ENCODE measurements around the gene SH3GLB2.
"Not testable (repeated sequence)": the region's sequence is repeated elsewhere in the genome, so short reads cannot be mapped to it uniquely, and the experiment has no call there.

Gene SH3GLB2

GRCh38 chr9:128987805-128988204 lies 40.3 kb downstream of the SH3GLB2 start:
- no peak for DNase-seq

GRCh38 chr9:128986671-128987070 lies 41.5 kb downstream of the SH3GLB2 start:
- no peak for DNase-seq

- DNase-seq: no peak
These were observed 44.6 kb downstream of the SH3GLB2 start for GRCh38 chr9:128983536-128983935.

- no peak for DNase-seq
These were observed 49.0 kb downstream of the SH3GLB2 start for GRCh38 chr9:128979111-128979510.

- DNase-seq: no peak
These were observed 55.2 kb downstream of the SH3GLB2 start for GRCh38 chr9:128972956-128973355.

- no peak for DNase-seq
These were observed 58.6 kb downstream of the SH3GLB2 start for GRCh38 chr9:128969491-128969890.

- DNase-seq: not testable (repeated sequence)
These were observed 66.7 kb downstream of the SH3GLB2 start for GRCh38 chr9:128961403-128961802.
